Fibroblast of lung (primary cell): ENCODE measurements around the gene TMEM131L. TPM values are rescaled to one million over a fixed set of nuclear protein-coding genes. Genes with fewer than 3 reads are reported as not detected.

Source experiments
- DNase-seq, 2 donors: peaks; one replicate each; pipeline versions ENCODE4 v3.0.0 to v3.0.0-alpha.2; 2010; ENCODE audit warnings: low read depth in 2 of 2
- H2AFZ ChIP-seq: 2 replicates; pipeline ENCODE4 v1.5.1; 2012; ENCODE audit warnings: low read length, control low read depth, inconsistent platforms
- H3K27ac ChIP-seq: 2 replicates; pipeline ENCODE4 v1.5.1; 2011; ENCODE audit warnings: low read length, control low read depth; ENCODE audit not compliant: insufficient read depth
- H3K27me3 ChIP-seq: 2 replicates; pipeline ENCODE4 v1.5.1; 2011; ENCODE audit warnings: mild to moderate bottlenecking, low read length; ENCODE audit not compliant: control insufficient read depth, insufficient read depth
- H3K36me3 ChIP-seq: 2 replicates; pipeline ENCODE4 v1.5.1; 2011; ENCODE audit warnings: low read length; ENCODE audit not compliant: control insufficient read depth, insufficient read depth
- H3K4me1 ChIP-seq: 2 replicates; pipeline ENCODE4 v1.5.1; 2011; ENCODE audit warnings: low read length; ENCODE audit not compliant: control insufficient read depth, insufficient read depth; ENCODE audit errors: extremely low read depth
- H3K4me2 ChIP-seq: 2 replicates; pipeline ENCODE4 v1.5.1; 2011; ENCODE audit warnings: low read length, control low read depth; ENCODE audit not compliant: insufficient read depth; ENCODE audit errors: extremely low read depth
- H3K4me3 ChIP-seq, 4 experiments: fragments of 200-600 bp in 1 of 4; sonication (generic) in 1 of 4; replicated peaks in 1 of 4; 2 replicates each; pipeline ENCODE4 v1.5.1; 2011 to 2016; ENCODE audit warnings: low read length in 4 of 4, low read depth in 3 of 4, mild to moderate bottlenecking in 3 of 4, control low read depth in 2 of 4, inconsistent platforms in 1 of 4, mixed read lengths in 1 of 4; ENCODE audit not compliant: insufficient read depth in 1 of 4; ENCODE audit errors: control extremely low read depth in 1 of 4
- H3K79me2 ChIP-seq: 2 replicates; pipeline ENCODE4 v1.5.1; 2012; ENCODE audit warnings: mild to moderate bottlenecking, low read length, inconsistent platforms; ENCODE audit not compliant: control insufficient read depth, insufficient read depth
- H3K9ac ChIP-seq: 2 replicates; pipeline ENCODE4 v1.5.1; 2011; ENCODE audit warnings: mild to moderate bottlenecking, low read length, control low read depth; ENCODE audit not compliant: insufficient read depth
- H3K9me3 ChIP-seq: 2 replicates; pipeline ENCODE4 v1.5.1; 2012; ENCODE audit warnings: low read depth, low read length; ENCODE audit not compliant: control insufficient read depth, insufficient read depth
- H4K20me1 ChIP-seq: 2 replicates; pipeline ENCODE4 v1.5.1; 2011; ENCODE audit warnings: low read length; ENCODE audit not compliant: control insufficient read depth, insufficient read depth; ENCODE audit errors: extremely low read depth
- EZH2 ChIP-seq: IDR thresholded peaks from 2 replicates; pipeline ENCODE4 v1.5.1; 2012; ENCODE audit warnings: low read length, control low read depth, mild to moderate bottlenecking; ENCODE audit errors: missing control alignments
- polyA plus RNA-seq, 2 donors: library from polyadenylated mRNA; depleted of rRNA in 1 of 2; stranded (reverse) in 1 of 2; unstranded in 1 of 2; fragments of >200 nt; gene quantifications; 2 replicates each; pipeline ENCODE4 v1.2.1, GENCODE V29; 2011 to 2012; ENCODE audit warnings: missing spikeins in 1 of 2
- total RNA-seq: library from RNA; depleted of rRNA; stranded (reverse); fragments of >200 nt; gene quantifications from 2 replicates; pipeline ENCODE4 v1.2.1, GENCODE V29; 2014
- TF ChIP-seq, protein P1 (sequence below), 2 donors: IDR thresholded peaks in 1 of 2; conservative IDR thresholded peaks in 1 of 2; 1 replicate in 1 of 2; 2 replicates in 1 of 2; pipeline ENCODE4 v1.5.1; 2011 to 2012; ENCODE audit warnings: low read length in 2 of 2, control low read depth in 1 of 2, inconsistent platforms in 1 of 2, low read depth in 1 of 2, mild to moderate bottlenecking in 1 of 2

The TMEM131L gene
- total and polyA plus RNA-seq, 2 donors (not counting 1 experiment from before 2014, with no cell fraction given), result 7.7 to 15.0 TPM

DNA sequence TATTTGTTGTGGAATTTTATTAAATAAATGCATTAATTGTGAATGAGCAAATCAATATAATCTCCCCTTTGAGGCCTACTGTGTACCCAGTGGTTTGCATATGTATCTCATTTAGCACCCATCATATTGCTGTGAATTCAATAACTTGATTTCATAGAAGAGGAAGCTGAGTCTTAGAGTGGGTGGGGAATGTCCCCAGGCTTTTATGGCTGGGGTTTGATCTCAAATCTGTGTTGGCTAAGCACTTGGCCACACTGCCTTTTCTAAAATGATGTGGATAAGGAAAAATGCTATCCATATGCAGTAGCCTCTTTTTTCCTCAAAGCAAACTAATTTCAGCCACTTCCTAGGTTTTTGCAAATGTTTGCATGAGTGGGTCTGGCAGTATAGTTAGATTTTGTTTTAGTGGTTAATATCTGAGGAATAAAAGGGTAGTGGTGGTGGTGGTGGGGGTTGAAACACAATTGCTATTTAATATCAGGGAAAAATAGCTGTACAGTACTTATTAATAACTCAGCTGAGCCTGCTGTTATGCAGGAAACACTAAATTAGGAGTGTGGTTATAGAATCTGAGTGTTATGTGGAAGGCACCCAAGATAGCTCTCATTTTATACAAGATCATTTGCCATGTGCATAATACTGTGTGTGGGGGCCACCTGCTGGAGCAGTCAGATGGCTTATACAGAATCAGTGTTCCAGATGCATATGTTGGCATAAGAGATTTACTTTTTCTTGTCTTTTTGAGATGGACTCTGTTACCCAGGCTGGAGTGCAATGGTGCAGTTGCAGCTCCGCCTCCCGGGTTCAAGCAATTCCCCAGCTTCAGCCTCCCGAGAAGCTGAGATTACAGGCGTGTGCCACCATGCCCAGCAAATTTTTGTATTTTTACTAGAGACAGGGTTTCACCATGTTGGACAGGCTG lies 108.0 kb downstream of the TMEM131L start:
- no peaks in the 10 kb centered on the region for H3K9me3 ChIP-seq
- no peak overlapping the region for H3K4me2 ChIP-seq
- no peaks in the 10 kb centered on the region for H3K4me1 ChIP-seq

GRCh38 chr4:153576443-153576774 lies 110.2 kb downstream of the TMEM131L start:
- Histone ChIP-seq H3K27ac (no peak overlapping the region), H4K20me1 (no peaks in the 10 kb centered on the region), H3K4me1 (no peaks in the 10 kb centered on the region), H3K4me3 (no peak overlapping the region), H3K36me3 (no peaks in the 10 kb centered on the region), H3K4me2 (no peak overlapping the region), H2AFZ (no peak overlapping the region), H3K79me2 (no peaks in the 10 kb centered on the region), H3K9me3 (no peaks in the 10 kb centered on the region), H3K9ac (no peak overlapping the region), H3K27me3 (no peaks in the 10 kb centered on the region)
- no peak for DNase-seq
- TF ChIP-seq, protein P1, sequence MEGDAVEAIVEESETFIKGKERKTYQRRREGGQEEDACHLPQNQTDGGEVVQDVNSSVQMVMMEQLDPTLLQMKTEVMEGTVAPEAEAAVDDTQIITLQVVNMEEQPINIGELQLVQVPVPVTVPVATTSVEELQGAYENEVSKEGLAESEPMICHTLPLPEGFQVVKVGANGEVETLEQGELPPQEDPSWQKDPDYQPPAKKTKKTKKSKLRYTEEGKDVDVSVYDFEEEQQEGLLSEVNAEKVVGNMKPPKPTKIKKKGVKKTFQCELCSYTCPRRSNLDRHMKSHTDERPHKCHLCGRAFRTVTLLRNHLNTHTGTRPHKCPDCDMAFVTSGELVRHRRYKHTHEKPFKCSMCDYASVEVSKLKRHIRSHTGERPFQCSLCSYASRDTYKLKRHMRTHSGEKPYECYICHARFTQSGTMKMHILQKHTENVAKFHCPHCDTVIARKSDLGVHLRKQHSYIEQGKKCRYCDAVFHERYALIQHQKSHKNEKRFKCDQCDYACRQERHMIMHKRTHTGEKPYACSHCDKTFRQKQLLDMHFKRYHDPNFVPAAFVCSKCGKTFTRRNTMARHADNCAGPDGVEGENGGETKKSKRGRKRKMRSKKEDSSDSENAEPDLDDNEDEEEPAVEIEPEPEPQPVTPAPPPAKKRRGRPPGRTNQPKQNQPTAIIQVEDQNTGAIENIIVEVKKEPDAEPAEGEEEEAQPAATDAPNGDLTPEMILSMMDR (conservative IDR thresholded peaks at IDR 0.05 in 1 of 2, IDR thresholded peaks at IDR 0.05 in 1 of 2; ENCODE audit: low read depth in 1 of 2, low read length in 2 of 2), result no peak
- TF ChIP-seq EZH2, result no peak

More for the DNA sequence above, 108.0 kb downstream of the TMEM131L start:
- Histone ChIP-seq H3K9ac (no peak overlapping the region), H3K27me3 (no peaks in the 10 kb centered on the region), H2AFZ (no peak overlapping the region), H4K20me1 (no peaks in the 10 kb centered on the region), H3K4me3 (no peak overlapping the region), H3K79me2 (no peaks in the 10 kb centered on the region), H3K27ac (no peak overlapping the region), H3K36me3 (no peaks in the 10 kb centered on the region)
- DNase-seq, result peak; percentile 81 to 93
- TF ChIP-seq EZH2, result no peak
- TF ChIP-seq, protein P1 (conservative IDR thresholded peaks at IDR 0.05 in 1 of 2, IDR thresholded peaks at IDR 0.05 in 1 of 2; ENCODE audit: low read depth in 1 of 2, low read length in 2 of 2), result peak; percentile 77 to 79

- H4K20me1 ChIP-seq, result no peaks in the 10 kb centered on the region
- no peak for DNase-seq
- no peak overlapping the region for H3K9ac ChIP-seq
- H3K27me3 ChIP-seq, result no peaks in the 10 kb centered on the region
- no peak overlapping the region for H3K4me2 ChIP-seq
- no peaks in the 10 kb centered on the region for H3K4me1 ChIP-seq
- H3K4me3 ChIP-seq, result no peak overlapping the region
- no peaks in the 10 kb centered on the region for H3K9me3 ChIP-seq
- TF ChIP-seq, protein P1 (conservative IDR thresholded peaks at IDR 0.05 in 1 of 2, IDR thresholded peaks at IDR 0.05 in 1 of 2; ENCODE audit: low read depth in 1 of 2, low read length in 2 of 2), result no peak
- no peak for TF ChIP-seq EZH2
- H3K79me2 ChIP-seq, result no peaks in the 10 kb centered on the region
- no peak overlapping the region for H3K27ac ChIP-seq
- H3K36me3 ChIP-seq, result no peaks in the 10 kb centered on the region
- no peak overlapping the region for H2AFZ ChIP-seq
These were observed 110.9 kb downstream of the TMEM131L start for GRCh38 chr4:153577053-153577452.
